ENCODE measurements around the gene CSMD2. TPM values are rescaled to one million over a fixed set of nuclear protein-coding genes. Genes with fewer than 3 reads are reported as not detected.
A peak's percentile ranks its signal among the peaks of the same experiment; 100 is the strongest.

The CSMD2 gene
- total RNA-seq, 1 experiment from 2014 or later = not detected

GRCh38 chr1:33641104-33641830 lies 523.8 kb downstream of the CSMD2 start:
- no peak overlapping the region for H2AFZ ChIP-seq
- no peak overlapping the region for H3K4me3 ChIP-seq
- no peaks in the 10 kb centered on the region for H3K4me1 ChIP-seq (replicated peaks; ENCODE audit: insufficient read depth)
- no peaks in the 10 kb centered on the region for H3F3A ChIP-seq (ENCODE audit: insufficient read depth, low read depth)
- no peaks in the 10 kb centered on the region for H4K20me1 ChIP-seq (ENCODE audit: insufficient read depth)
- CTCF ChIA-PET = no interaction called here
- H3K4me2 ChIP-seq = no peak overlapping the region
- H3K79me2 ChIP-seq (ENCODE audit: low read depth) = no peaks in the 10 kb centered on the region
- no TSS peak for BruUV-seq (replicated peaks)
- no peaks in the 10 kb centered on the region for H3K9me3 ChIP-seq (ENCODE audit: insufficient read depth, low read depth)
- H3K27ac ChIP-seq = no peak overlapping the region
- TF ChIP-seq CTCF (conservative IDR thresholded peaks at IDR 0.05) (peak; percentile 53), EZH2 (IDR thresholded peaks at IDR 0.05; ENCODE audit: low read depth) (no peak)
- POLR2A ChIA-PET (ENCODE audit: unreplicated experiment) = no interaction called here
- H3K36me3 ChIP-seq (ENCODE audit: low read depth) = no peaks in the 10 kb centered on the region
- H3K27me3 ChIP-seq (ENCODE audit: insufficient read depth, low read depth) = peaks cover 87% of the 10 kb centered on the region
- intact Hi-C loops (cut with micrococcal nuclease; ENCODE audit: unreplicated experiment) = no loop called here
- no peak for DNase-seq
- H3K9me2 ChIP-seq (ENCODE audit: insufficient read depth) = no peaks in the 10 kb centered on the region

- no peak for DNase-seq
- no peaks in the 10 kb centered on the region for H3K9me3 ChIP-seq (ENCODE audit: insufficient read depth, low read depth)
- CTCF ChIA-PET = no interaction called here
- no peak overlapping the region for H3K4me3 ChIP-seq
- POLR2A ChIA-PET (ENCODE audit: unreplicated experiment) = no interaction called here
- intact Hi-C loops (cut with micrococcal nuclease; ENCODE audit: unreplicated experiment) = no loop called here
- no peaks in the 10 kb centered on the region for H3K9me2 ChIP-seq (ENCODE audit: insufficient read depth)
- H2AFZ ChIP-seq = no peak overlapping the region
- TF ChIP-seq CTCF (conservative IDR thresholded peaks at IDR 0.05) (no peak), EZH2 (IDR thresholded peaks at IDR 0.05; ENCODE audit: low read depth) (no peak)
- H3F3A ChIP-seq (ENCODE audit: insufficient read depth, low read depth) = no peaks in the 10 kb centered on the region
- H3K4me2 ChIP-seq = no peak overlapping the region
- H3K27ac ChIP-seq = no peak overlapping the region
- H3K79me2 ChIP-seq (ENCODE audit: low read depth) = no peaks in the 10 kb centered on the region
- peaks cover 88% of the 10 kb centered on the region for H3K27me3 ChIP-seq (ENCODE audit: insufficient read depth, low read depth)
- H4K20me1 ChIP-seq (ENCODE audit: insufficient read depth) = no peaks in the 10 kb centered on the region
- H3K36me3 ChIP-seq (ENCODE audit: low read depth) = no peaks in the 10 kb centered on the region
- H3K4me1 ChIP-seq (replicated peaks; ENCODE audit: insufficient read depth) = no peaks in the 10 kb centered on the region
- no TSS peak for BruUV-seq (replicated peaks)
Measured at GRCh38 chr1:33640114-33640660, 524.8 kb downstream of the CSMD2 start.

GRCh38 chr1:33637846-33638440 lies 527.1 kb downstream of the CSMD2 start:
- Histone ChIP-seq H3K9me3 (ENCODE audit: insufficient read depth, low read depth) (no peaks in the 10 kb centered on the region), H2AFZ (no peak overlapping the region), H3K9me2 (ENCODE audit: insufficient read depth) (no peaks in the 10 kb centered on the region), H3K27ac (no peak overlapping the region), H3K36me3 (ENCODE audit: low read depth) (no peaks in the 10 kb centered on the region), H3K4me3 (no peak overlapping the region), H3K4me2 (no peak overlapping the region), H3K27me3 (ENCODE audit: insufficient read depth, low read depth) (peaks cover 86% of the 10 kb centered on the region), H4K20me1 (ENCODE audit: insufficient read depth) (no peaks in the 10 kb centered on the region), H3K79me2 (ENCODE audit: low read depth) (no peaks in the 10 kb centered on the region), H3F3A (ENCODE audit: insufficient read depth, low read depth) (no peaks in the 10 kb centered on the region), H3K4me1 (replicated peaks; ENCODE audit: insufficient read depth) (no peaks in the 10 kb centered on the region)
- TF ChIP-seq CTCF (conservative IDR thresholded peaks at IDR 0.05) (no peak), EZH2 (IDR thresholded peaks at IDR 0.05; ENCODE audit: low read depth) (no peak)
- intact Hi-C loops (cut with micrococcal nuclease; ENCODE audit: unreplicated experiment) = no loop called here
- POLR2A ChIA-PET (ENCODE audit: unreplicated experiment) = no interaction called here
- no peak for DNase-seq
- CTCF ChIA-PET = no interaction called here
- BruUV-seq (replicated peaks) = no TSS peak

Measured in PC-9 (cell line).